Vagina (tissue), 2 donors: ENCODE results near the gene KRTAP10-5. TPM values are rescaled to one million over a fixed set of nuclear protein-coding genes. Genes with fewer than 3 reads are reported as not detected.

Source experiments
- DNase-seq, 2 donors: peaks; one replicate each; pipeline ENCODE4 v3.0.0-alpha.2; 2017; ENCODE audit errors: extremely low spot score in 2 of 2
- H3K27ac ChIP-seq: fragments of 200-600 bp; sonication (generic); one replicate; pipeline ENCODE4 v1.5.1; 2019
- H3K27me3 ChIP-seq: fragments of 200-600 bp; sonication (generic); one replicate; pipeline ENCODE4 v1.5.1; 2019
- H3K36me3 ChIP-seq, 2 donors: fragments of 200-600 bp; sonication (generic); one replicate each; pipeline ENCODE4 v1.5.1; 2017 to 2019
- H3K4me1 ChIP-seq: fragments of 200-600 bp; sonication (generic); one replicate; pipeline ENCODE4 v1.5.1; 2019
- H3K4me3 ChIP-seq, 2 donors: fragments of 200-600 bp; sonication (generic); 1 replicate in 1 of 2; 2 replicates in 1 of 2; pipeline ENCODE4 v1.5.1; 2016 to 2019
- H3K9me3 ChIP-seq: fragments of 200-600 bp; sonication (generic); one replicate; pipeline ENCODE4 v1.5.1; 2019
- POLR2A ChIP-seq, 2 donors: fragments of 450-650 bp; IDR thresholded peaks; one replicate each; pipeline ENCODE4 v1.6.1; 2017; ENCODE audit warnings: antibody characterized with exemption in 2 of 2, mild to moderate bottlenecking in 2 of 2, moderate library complexity in 2 of 2
- POLR2AphosphoS5 ChIP-seq, 2 donors: sonication (generic); formaldehyde crosslinking; IDR thresholded peaks; one replicate each; pipeline ENCODE4 v1.9.0; 2017; ENCODE audit warnings: antibody characterized with exemption in 2 of 2, mild to moderate bottlenecking in 2 of 2, low read depth in 1 of 2; ENCODE audit not compliant: insufficient read depth in 1 of 2
- intact Hi-C: fragments of 100-400 bp; cut with DNase I; formaldehyde crosslinking; loops from one replicate; pipeline ENCODE4 v1.15.1; 2023
- total RNA-seq: library from RNA; depleted of rRNA; stranded (reverse); fragments of >200 nt; gene quantifications from one replicate; pipeline ENCODE4 v1.2.3, GENCODE V29; 2016
- TF ChIP-seq, protein P1 (sequence below), 3 experiments: fragments of 450-650 bp in 2 of 3; fragments of 200-600 bp in 1 of 3; sonication (generic) in 1 of 3; IDR thresholded peaks; one replicate each; pipeline ENCODE4 v1.5.1; 2017 to 2019; ENCODE audit warnings: antibody characterized with exemption in 3 of 3, mild to moderate bottlenecking in 2 of 3, moderate library complexity in 2 of 3

The KRTAP10-5 gene
- total RNA-seq, 1 donor from 2014 or later, result not detected

GRCh38 chr21:44599264-44600029 is 19.0 kb upstream of the KRTAP10-5 start:
- TF ChIP-seq, protein P1, sequence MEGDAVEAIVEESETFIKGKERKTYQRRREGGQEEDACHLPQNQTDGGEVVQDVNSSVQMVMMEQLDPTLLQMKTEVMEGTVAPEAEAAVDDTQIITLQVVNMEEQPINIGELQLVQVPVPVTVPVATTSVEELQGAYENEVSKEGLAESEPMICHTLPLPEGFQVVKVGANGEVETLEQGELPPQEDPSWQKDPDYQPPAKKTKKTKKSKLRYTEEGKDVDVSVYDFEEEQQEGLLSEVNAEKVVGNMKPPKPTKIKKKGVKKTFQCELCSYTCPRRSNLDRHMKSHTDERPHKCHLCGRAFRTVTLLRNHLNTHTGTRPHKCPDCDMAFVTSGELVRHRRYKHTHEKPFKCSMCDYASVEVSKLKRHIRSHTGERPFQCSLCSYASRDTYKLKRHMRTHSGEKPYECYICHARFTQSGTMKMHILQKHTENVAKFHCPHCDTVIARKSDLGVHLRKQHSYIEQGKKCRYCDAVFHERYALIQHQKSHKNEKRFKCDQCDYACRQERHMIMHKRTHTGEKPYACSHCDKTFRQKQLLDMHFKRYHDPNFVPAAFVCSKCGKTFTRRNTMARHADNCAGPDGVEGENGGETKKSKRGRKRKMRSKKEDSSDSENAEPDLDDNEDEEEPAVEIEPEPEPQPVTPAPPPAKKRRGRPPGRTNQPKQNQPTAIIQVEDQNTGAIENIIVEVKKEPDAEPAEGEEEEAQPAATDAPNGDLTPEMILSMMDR (IDR thresholded peaks at IDR 0.05), result no peak
- TF ChIP-seq POLR2A (IDR thresholded peaks at IDR 0.05) (no peak), POLR2AphosphoS5 (IDR thresholded peaks at IDR 0.05; ENCODE audit: insufficient read depth in 1 of 2, low read depth in 1 of 2) (no peak)
- Histone ChIP-seq H3K9me3 (no peaks in the 10 kb centered on the region), H3K27me3 (no peaks in the 10 kb centered on the region), H3K27ac (no peak overlapping the region), H3K4me3 (no peak overlapping the region), H3K36me3 (no peaks in the 10 kb centered on the region), H3K4me1 (no peaks in the 10 kb centered on the region)
- intact Hi-C loops, result no loop called here
- DNase-seq, result no peak

DNA sequence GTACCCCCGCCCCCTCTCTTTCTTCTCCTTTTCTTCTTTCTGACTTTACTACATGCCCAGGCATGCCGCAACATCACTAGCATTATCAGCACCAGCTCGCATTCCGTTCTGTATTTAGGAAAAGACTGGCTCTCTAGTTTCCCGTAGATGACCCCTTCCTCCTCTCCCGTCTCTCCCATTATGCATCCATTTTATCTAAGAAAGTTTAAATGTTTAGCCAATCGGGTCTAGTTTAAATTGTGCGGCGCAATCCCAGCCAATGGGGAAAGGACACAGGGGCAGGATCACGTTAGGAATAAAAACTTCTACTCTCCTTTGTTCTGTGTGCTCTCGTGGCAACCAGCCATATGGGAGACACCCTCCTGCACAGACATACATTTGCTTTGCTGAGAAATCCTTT is 17.7 kb upstream of the KRTAP10-5 start:
- no peaks in the 10 kb centered on the region for H3K27me3 ChIP-seq
- H3K4me3 ChIP-seq, result no peak overlapping the region
- no peak for DNase-seq
- H3K27ac ChIP-seq, result no peak overlapping the region
- no peaks in the 10 kb centered on the region for H3K36me3 ChIP-seq
- no peaks in the 10 kb centered on the region for H3K9me3 ChIP-seq
- no peaks in the 10 kb centered on the region for H3K4me1 ChIP-seq
- intact Hi-C loops, result no loop called here
- TF ChIP-seq POLR2AphosphoS5 (IDR thresholded peaks at IDR 0.05; ENCODE audit: insufficient read depth in 1 of 2, low read depth in 1 of 2) (no peak), POLR2A (IDR thresholded peaks at IDR 0.05) (no peak)
- TF ChIP-seq, protein P1 (IDR thresholded peaks at IDR 0.05), result no peak

GRCh38 chr21:44596068-44596725 is 15.8 kb upstream of the KRTAP10-5 start:
- no peaks in the 10 kb centered on the region for H3K36me3 ChIP-seq
- H3K4me3 ChIP-seq, result no peak overlapping the region
- no peak overlapping the region for H3K27ac ChIP-seq
- H3K9me3 ChIP-seq, result no peaks in the 10 kb centered on the region
- intact Hi-C loops, result no loop called here
- H3K4me1 ChIP-seq, result no peaks in the 10 kb centered on the region
- TF ChIP-seq, protein P1 (IDR thresholded peaks at IDR 0.05), result no peak
- TF ChIP-seq POLR2AphosphoS5 (IDR thresholded peaks at IDR 0.05; ENCODE audit: insufficient read depth in 1 of 2, low read depth in 1 of 2) (no peak), POLR2A (IDR thresholded peaks at IDR 0.05) (no peak)
- no peaks in the 10 kb centered on the region for H3K27me3 ChIP-seq
- peak; percentile 75 to 79 for DNase-seq

- Histone ChIP-seq H3K36me3 (no peaks in the 10 kb centered on the region), H3K27me3 (no peaks in the 10 kb centered on the region), H3K27ac (no peak overlapping the region), H3K9me3 (no peaks in the 10 kb centered on the region), H3K4me3 (no peak overlapping the region), H3K4me1 (no peaks in the 10 kb centered on the region)
- intact Hi-C loops, result no loop called here
- peak in 1 of 2 donors; percentile 37 for DNase-seq
- no peak for TF ChIP-seq POLR2AphosphoS5 (IDR thresholded peaks at IDR 0.05; ENCODE audit: insufficient read depth in 1 of 2, low read depth in 1 of 2)
- TF ChIP-seq, protein P1 (IDR thresholded peaks at IDR 0.05), result no peak
- TF ChIP-seq POLR2A (IDR thresholded peaks at IDR 0.05), result no peak
These were observed 15.1 kb upstream of the KRTAP10-5 start for GRCh38 chr21:44595524-44595923.
